Body of pancreas (tissue), 4 donors: ENCODE results near the gene ADAMTSL5. TPM values are rescaled to one million over a fixed set of nuclear protein-coding genes. Genes with fewer than 3 reads are reported as not detected.
"Not testable (repeated sequence)": the region's sequence is repeated elsewhere in the genome, so short reads cannot be mapped to it uniquely, and the experiment has no call there.

Experiments
- ATAC-seq: fragments of 150-250 bp; one replicate; pipeline ENCODE4 v1.9.1; 2016
- DNase-seq, 4 donors: peaks; one replicate each; pipeline ENCODE4 v3.0.0-alpha.2; 2019
- H3K27ac ChIP-seq, 4 donors: fragments of 200-600 bp; sonication (generic); 1 replicate in 3 of 4; 2 replicates in 1 of 4; pipeline versions ENCODE4 v1.5.1 to v1.6.1; 2016 to 2019; ENCODE audit warnings: mild to moderate bottlenecking in 1 of 4, mixed read lengths in 1 of 4, moderate library complexity in 1 of 4
- H3K27me3 ChIP-seq, 2 donors: fragments of 200-600 bp; sonication (generic); one replicate each; pipeline ENCODE4 v1.6.0; 2016; ENCODE audit warnings: mild to moderate bottlenecking in 1 of 2
- H3K36me3 ChIP-seq, 2 donors: fragments of 200-600 bp; sonication (generic); replicated peaks in 1 of 2; 2 replicates each; pipeline ENCODE4 v1.5.1; 2016; ENCODE audit warnings: low read depth in 2 of 2; ENCODE audit not compliant: insufficient read depth in 1 of 2
- H3K4me1 ChIP-seq: fragments of 200-600 bp; sonication (generic); one replicate; pipeline ENCODE4 v1.6.0; 2016
- H3K4me3 ChIP-seq, 2 donors: fragments of 200-600 bp; sonication (generic); 1 replicate in 1 of 2; 2 replicates in 1 of 2; pipeline ENCODE4 v1.5.1; 2016 to 2019
- H3K9me3 ChIP-seq, 3 donors: fragments of 200-600 bp; sonication (generic); 1 replicate in 2 of 3; 2 replicates in 1 of 3; pipeline ENCODE4 v1.5.1; 2016
- POLR2A ChIP-seq, 3 donors: fragments of 450-650 bp; IDR thresholded peaks; one replicate each; pipeline ENCODE4 v1.6.1; 2016; ENCODE audit warnings: antibody characterized with exemption in 3 of 3, mild to moderate bottlenecking in 2 of 3
- WGBS, 2 donors: methylation state at CpG; one replicate each; pipeline ENCODE4 v1.1.5; 2017; 5-methylcytosine and 5-hydroxymethylcytosine counted together
- intact Hi-C: fragments of 100-400 bp; cut with DNase I; formaldehyde crosslinking; loops from one replicate; pipeline ENCODE4 v1.15.1; 2023
- total RNA-seq, 2 donors: library from RNA; depleted of rRNA; stranded (reverse); fragments of >200 nt; gene quantifications; one replicate each; pipeline ENCODE4 v1.1.0, GENCODE V29; 2016
- TF ChIP-seq, protein P1 (sequence below), 7 experiments: fragments of 450-650 bp in 4 of 7; fragments of 200-600 bp in 3 of 7; sonication (generic) in 3 of 7; IDR thresholded peaks; one replicate each; pipeline ENCODE4 v1.5.1; 2016 to 2019; ENCODE audit warnings: antibody characterized with exemption in 7 of 7

Gene ADAMTSL5
- total RNA-seq, 2 donors from 2014 or later, result 1.3 TPM; not detected in 1

DNA sequence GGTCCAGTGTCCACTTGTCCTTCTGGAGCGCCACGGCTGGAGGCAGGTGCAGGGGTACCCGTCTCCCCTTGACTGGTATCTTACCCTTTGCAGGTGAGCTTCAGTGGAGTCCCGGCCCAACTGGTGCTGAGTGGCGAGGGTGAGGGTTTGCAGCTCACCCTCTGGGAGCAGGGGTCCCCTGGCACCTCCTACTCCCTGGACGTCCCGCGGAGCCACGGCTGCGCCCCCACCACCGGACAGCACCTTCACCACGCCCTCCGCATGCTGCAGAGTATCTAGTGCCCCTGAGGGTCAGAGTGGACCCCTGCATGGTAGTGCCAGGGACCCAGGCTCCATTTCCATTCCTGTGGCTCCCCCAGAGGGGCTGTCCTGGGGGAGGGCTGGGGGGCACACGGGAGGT lies 22.2 kb upstream of the ADAMTSL5 start:
- H3K27me3 ChIP-seq, result no peaks in the 10 kb centered on the region
- no peaks in the 10 kb centered on the region for H3K36me3 ChIP-seq
- H3K9me3 ChIP-seq, result no peaks in the 10 kb centered on the region
- TF ChIP-seq POLR2A (IDR thresholded peaks at IDR 0.05), result no peak
- TF ChIP-seq, protein P1, sequence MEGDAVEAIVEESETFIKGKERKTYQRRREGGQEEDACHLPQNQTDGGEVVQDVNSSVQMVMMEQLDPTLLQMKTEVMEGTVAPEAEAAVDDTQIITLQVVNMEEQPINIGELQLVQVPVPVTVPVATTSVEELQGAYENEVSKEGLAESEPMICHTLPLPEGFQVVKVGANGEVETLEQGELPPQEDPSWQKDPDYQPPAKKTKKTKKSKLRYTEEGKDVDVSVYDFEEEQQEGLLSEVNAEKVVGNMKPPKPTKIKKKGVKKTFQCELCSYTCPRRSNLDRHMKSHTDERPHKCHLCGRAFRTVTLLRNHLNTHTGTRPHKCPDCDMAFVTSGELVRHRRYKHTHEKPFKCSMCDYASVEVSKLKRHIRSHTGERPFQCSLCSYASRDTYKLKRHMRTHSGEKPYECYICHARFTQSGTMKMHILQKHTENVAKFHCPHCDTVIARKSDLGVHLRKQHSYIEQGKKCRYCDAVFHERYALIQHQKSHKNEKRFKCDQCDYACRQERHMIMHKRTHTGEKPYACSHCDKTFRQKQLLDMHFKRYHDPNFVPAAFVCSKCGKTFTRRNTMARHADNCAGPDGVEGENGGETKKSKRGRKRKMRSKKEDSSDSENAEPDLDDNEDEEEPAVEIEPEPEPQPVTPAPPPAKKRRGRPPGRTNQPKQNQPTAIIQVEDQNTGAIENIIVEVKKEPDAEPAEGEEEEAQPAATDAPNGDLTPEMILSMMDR (IDR thresholded peaks at IDR 0.05), result no peak
- H3K4me1 ChIP-seq, result no peaks in the 10 kb centered on the region
- intact Hi-C loops, result no loop called here
- H3K4me3 ChIP-seq, result no peak overlapping the region
- 66 to 82% methylated on average over 9 to 14 of the region's 14 CpGs for WGBS, 2 donors
- DNase-seq, result no peak
- H3K27ac ChIP-seq, result no peak overlapping the region
- no peak for ATAC-seq

- no peaks in the 10 kb centered on the region for H3K4me1 ChIP-seq
- H3K27me3 ChIP-seq, result no peaks in the 10 kb centered on the region
- H3K27ac ChIP-seq, result no peak overlapping the region
- intact Hi-C loops, result no loop called here
- ATAC-seq (no peak), DNase-seq (no peak)
- WGBS, 2 donors, result 39 to 51% methylated on average over 6 to 18 of the region's 23 CpGs
- H3K36me3 ChIP-seq, result no peaks in the 10 kb centered on the region
- TF ChIP-seq, protein P1 (IDR thresholded peaks at IDR 0.05), result no peak
- no peak for TF ChIP-seq POLR2A (IDR thresholded peaks at IDR 0.05)
- H3K9me3 ChIP-seq, result no peaks in the 10 kb centered on the region
- H3K4me3 ChIP-seq, result no peak overlapping the region
These were observed 20.8 kb upstream of the ADAMTSL5 start for GRCh38 chr19:1533510-1534150.

GRCh38 chr19:1532003-1532402 lies 19.2 kb upstream of the ADAMTSL5 start:
- DNase-seq (no peak), ATAC-seq (no peak)
- no peak overlapping the region for H3K27ac ChIP-seq
- H3K4me1 ChIP-seq, result no peaks in the 10 kb centered on the region
- H3K27me3 ChIP-seq, result no peaks in the 10 kb centered on the region
- H3K36me3 ChIP-seq, result no peaks in the 10 kb centered on the region
- no peak overlapping the region for H3K4me3 ChIP-seq
- TF ChIP-seq, protein P1 (IDR thresholded peaks at IDR 0.05), result no peak
- no peak for TF ChIP-seq POLR2A (IDR thresholded peaks at IDR 0.05)
- no peaks in the 10 kb centered on the region for H3K9me3 ChIP-seq
- WGBS, 2 donors, result 75 to 89% methylated on average over 9 of the region's 9 CpGs
- intact Hi-C loops, result no loop called here

DNA sequence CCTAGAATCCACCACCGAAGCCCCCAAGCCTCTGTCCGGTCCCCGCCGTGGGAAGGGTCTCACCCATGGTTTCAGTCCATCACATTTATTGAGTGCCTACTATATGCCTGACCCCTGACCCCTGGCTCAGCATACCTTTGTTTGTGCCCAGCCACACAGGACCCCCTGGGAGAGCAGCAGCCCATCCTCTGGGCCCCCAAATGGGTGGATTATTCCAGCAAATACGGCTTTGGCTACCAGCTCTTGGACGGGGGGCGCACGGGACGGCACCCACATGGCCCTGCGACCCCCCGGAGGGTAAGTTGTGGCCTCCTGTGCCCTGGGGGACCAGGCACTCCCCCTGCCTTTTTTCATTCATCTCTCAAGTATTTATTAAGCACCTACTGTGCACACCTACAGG lies 18.8 kb upstream of the ADAMTSL5 start:
- no peak for ATAC-seq
- Histone ChIP-seq H3K36me3 (no peaks in the 10 kb centered on the region), H3K4me1 (no peaks in the 10 kb centered on the region), H3K27me3 (no peaks in the 10 kb centered on the region), H3K4me3 (no peak overlapping the region), H3K27ac (no peak overlapping the region), H3K9me3 (no peaks in the 10 kb centered on the region)
- WGBS, 2 donors, result 80 to 86% methylated on average over 5 to 11 of the region's 11 CpGs
- no peak for TF ChIP-seq POLR2A (IDR thresholded peaks at IDR 0.05)
- TF ChIP-seq, protein P1 (IDR thresholded peaks at IDR 0.05), result no peak
- intact Hi-C loops, result no loop called here
- DNase-seq, result no peak

DNA sequence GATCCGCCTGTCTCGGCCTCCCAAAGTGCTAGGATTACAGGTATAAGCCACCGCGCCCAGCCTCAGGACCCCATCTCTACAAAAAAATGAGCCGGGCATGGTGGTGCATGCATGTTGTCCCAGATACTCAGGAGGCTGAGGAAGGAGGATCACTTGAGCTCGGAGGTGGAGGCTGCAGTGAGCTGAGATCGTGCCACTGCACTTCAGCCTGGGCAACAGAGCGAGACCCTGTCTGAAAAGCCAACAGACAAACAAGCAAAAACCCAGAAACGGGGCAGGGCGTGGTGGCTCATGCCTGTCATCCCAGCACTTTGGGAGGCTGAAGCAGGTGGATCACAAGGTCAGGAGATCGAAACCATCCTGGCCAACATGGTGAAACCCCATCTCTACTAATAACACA lies 18.0 kb upstream of the ADAMTSL5 start:
- 86 to 90% methylated on average over 5 to 11 of the region's 11 CpGs for WGBS, 2 donors
- H3K27me3 ChIP-seq, intact Hi-C loops, ATAC-seq, DNase-seq, H3K4me3 ChIP-seq, H3K27ac ChIP-seq, H3K9me3 ChIP-seq, H3K36me3 ChIP-seq, H3K4me1 ChIP-seq: not testable (repeated sequence)
